Right ventricle myocardium inferior (tissue), 1 donor: ENCODE data around the gene ZNF519. TPM values are rescaled to one million over a fixed set of nuclear protein-coding genes. Genes with fewer than 3 reads are reported as not detected.

ENCODE experiments used
- total RNA-seq: library from RNA; stranded (reverse); fragmentation: NEBNext Ultra II Directional; extraction: Animal tissue kit (Norgen Biotek cat#: 25700); gene quantifications from one replicate; pipeline ENCODE4 v1.2.1, GENCODE V29; 2021
- donor health status: DM: no; HTN: yes; CAD: no; lungs with severe emphysema.

ZNF519 gene
- total RNA-seq, 1 donor from 2014 or later: 4.1 TPM

Other genes starting within 250 kb of the ZNF519 start
- not detected for gene MC2R, start 216.9 kb downstream of the ZNF519 start, total RNA-seq